Measurements from ENCODE around the gene SLC36A2.

SLC36A2 gene

DNA sequence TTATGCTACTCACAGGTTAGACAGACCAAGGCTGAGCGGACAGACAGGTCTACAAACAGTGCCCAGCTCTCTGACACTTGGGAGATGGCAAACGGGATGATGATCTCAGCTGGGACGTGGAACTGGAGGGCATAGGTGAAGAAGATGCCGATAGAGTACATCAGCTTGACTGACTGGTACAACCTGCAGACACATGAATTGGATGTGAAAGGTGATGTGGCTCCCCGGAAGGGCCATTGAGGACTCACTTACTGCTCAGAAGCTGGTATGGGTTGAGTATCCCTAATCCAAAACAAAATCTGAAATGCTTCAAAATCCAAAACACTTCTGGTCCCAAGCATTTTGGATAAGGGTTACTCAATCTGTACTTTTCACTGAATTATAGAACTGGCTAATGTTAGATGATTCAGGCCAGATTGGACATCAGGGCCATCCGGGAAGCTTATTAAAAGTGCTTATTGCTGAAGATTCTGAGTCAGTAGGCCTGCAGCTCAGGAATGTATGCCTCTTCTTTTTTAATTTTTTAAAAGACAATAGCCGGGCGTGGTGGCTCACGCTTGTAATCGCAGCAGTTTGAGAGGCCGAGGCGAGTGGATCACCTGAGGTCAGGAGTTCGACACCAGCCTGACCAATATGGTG is 66.2 kb downstream of the SLC36A2 start:
- no peak for DNase-seq

GRCh38 chr5:151280443-151280842 is 66.9 kb downstream of the SLC36A2 start:
- DNase-seq = no peak

DNA sequence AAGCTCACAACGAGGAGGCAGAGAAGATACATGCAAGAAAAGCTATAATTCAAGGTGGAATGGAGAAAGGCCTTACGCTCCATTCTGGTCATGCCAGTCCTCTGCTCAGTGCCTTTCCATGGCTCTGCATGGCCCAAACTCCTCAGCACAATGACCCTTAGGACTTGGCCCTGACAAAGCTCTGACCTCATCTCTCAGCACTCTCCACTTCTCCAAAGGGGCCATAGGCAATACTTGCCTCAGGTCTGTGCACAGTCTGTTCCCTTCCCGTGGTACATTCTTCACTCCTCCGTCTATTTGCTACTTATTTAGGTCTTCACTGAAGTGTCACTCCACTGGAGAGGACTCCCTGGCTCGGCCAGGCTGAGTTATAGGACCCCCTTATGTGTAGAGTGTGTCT is 68.5 kb downstream of the SLC36A2 start:
- no peak for DNase-seq

DNA sequence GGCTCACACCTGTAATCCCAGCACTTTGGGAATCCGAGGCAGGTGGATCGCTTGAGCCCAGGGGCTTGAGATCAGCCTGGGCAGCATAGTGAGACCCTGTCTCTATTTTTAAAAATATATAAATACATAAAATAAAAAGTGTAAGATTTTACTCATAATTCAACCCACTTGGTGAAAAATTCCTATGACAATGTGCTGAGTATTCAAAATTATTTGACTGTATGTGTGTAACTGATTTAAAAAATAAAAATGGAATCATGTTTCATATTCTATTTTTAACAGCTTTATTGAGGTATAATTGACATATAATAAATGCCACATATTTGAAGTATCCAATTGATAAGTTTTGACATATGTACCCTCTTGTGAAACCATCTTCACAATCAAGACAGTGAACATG is 71.6 kb downstream of the SLC36A2 start:
- DNase-seq = no peak

GRCh38 chr5:151274666-151275065 is 72.7 kb downstream of the SLC36A2 start:
- DNase-seq = no peak

- no peak for DNase-seq
These were observed 76.0 kb downstream of the SLC36A2 start for GRCh38 chr5:151271336-151271735.

- DNase-seq = no peak
These were observed 76.8 kb downstream of the SLC36A2 start for GRCh38 chr5:151270599-151270998.

DNA sequence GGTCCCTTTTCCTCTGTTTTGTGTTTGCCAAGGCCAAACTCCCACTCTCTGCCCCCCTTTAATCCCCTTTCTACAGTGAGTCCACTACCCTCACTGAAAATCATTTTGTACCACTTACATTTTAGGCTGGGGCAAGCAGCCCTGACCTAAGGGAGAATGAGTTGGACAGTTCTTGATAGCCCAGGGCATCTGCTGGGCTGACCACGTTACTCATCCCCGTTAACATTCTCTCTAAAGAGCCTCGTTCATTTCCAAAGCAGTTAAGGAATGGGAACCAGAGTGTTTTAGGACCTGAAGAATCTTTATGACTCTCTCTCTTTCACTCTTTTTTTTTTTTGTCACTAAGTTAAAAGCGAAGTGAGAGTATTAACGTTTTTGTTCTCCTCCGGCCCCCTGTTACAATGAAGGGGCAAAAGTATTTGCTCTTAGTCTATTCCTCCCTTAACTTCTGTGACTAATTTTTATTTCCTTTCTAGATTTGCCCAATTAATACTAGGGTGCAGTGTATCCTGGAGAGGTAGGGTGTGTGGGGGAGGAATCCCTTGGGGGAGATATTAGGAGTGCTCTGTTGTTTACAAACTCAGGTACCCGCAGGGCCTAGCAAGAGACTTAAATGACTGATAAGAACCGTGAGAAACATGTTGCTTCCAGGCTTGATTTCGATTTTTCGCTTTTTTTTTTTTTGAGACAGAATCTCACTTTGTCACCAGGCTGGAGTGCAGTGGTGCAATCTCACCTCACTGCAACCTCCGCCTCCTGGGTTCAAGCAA is 79.7 kb downstream of the SLC36A2 start:
- DNase-seq = no peak

Data from NK-92 treated with Interleukin-12 subunit alpha and Interleukin-12 subunit beta, amount 100 ng/mL, for 24 hours (cell line).